Activated effector memory CD4-positive, alpha-beta T cell treated with Interleukin-2 at 50 U/mL for 16 hours (primary cell): ENCODE data around the gene JPH2.
"Not testable (repeated sequence)": the region's sequence is repeated elsewhere in the genome, so short reads cannot be mapped to it uniquely, and the experiment has no call there.

Experiments used
- DNase-seq: peaks from one replicate; pipeline ENCODE4 v3.0.0-alpha.2; 2020

Gene JPH2

DNA sequence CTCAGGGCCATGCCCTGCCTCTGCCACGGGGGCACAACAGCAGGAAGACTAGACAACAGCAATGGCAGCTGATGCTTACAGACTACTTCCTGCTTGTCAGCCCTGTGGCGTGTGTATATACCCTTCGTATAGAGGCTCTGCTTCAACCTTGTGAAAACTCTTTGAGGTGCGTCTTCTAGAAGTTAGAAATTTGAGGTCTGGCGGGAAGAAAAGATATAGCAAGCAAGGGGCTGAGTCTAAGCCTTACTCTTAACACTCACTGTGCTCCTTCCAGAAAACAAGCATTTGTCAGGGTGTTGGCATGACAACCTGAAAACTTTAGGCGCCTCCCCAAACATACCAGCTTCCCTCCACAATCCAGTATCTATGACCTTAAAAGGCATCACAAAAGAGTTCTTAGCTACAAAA lies 33.3 kb downstream of the JPH2 start:
- DNase-seq = peak; percentile 2

DNA sequence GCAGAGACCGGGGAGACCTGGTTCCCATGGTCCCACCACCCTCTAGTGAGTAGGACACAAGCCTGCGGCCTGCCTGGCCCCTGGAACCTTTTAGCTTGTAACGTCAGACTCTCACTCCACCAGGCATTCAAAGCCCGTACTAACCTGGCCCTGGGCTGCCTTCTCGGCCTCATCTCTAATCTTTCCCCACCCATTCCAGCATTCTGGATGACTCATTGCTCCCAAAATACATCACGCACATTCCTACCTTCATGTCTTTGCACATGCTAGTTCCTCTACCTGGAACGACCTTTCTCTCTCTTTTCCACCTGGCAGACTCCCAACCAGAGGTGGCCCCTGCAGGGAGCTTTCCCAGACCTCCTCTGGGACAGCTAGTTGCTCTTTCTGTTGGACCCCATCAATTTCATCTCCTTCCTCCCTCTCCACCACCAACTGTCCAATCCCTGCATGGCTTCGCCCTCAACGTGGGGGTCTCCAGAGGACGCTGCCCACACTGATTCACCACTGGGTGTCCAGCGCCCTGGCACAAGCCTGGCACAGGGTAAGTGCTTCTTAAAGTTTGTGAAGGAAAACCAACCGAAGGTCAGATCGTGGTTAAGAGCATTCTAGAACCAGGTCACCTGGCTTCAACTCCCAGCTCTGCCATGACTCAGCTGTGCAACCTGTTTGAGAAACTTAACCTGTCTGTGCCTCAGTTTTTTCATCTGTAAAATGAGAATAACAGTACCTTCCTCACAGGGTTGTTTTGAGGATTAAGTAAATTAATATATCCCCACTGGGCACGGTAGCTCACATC lies 35.2 kb downstream of the JPH2 start:
- no peak for DNase-seq

DNA sequence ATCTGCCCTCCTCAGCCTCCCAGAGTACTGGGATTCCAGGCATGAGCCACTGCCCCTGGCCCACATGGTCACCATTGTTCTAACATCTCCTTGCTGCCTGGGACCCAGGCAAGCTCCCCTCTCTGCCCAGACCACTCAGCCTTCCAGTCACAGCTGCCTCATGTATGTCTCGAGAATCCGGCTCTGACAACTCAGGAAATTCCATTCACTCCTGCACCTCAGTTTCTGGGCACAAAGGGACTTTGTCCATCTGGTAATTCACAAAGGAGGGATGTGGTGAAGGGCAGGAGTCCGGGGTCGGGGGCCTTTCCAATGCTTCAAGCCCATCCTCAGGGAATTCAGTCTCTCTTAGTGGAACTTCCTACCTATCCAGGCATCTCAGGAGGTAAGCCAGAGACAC lies 40.7 kb downstream of the JPH2 start:
- no peak for DNase-seq

DNA sequence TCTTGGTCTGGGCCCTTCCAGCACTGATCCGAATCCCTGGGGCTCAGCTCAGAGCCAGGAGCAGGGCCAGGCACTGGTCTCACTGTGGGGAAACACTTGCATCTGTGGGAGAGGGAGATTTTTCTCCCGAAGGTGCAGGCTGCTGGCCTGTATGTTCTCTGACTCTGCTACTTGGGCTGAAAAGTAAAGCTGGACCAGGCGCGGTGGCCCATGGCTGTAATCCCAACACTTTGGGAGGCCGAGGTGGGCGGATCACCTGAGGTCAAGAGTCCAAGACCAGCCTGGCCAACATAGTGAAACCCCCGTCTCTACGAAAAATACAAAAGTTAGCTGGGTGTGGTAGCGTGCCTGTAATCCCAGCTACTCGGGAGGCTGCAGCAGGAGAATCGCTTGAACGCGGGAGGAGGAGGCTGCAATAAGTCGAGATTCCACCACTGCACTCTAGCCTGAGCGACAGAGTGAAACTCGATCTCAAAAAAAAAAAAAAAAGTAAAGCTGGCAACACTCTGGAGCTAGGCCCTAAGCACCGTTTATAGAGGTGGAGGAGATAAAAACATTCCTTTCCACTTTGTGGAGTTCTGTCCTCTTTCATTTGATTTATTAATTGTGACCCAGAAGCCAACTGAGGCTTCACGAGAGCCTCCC lies 41.7 kb downstream of the JPH2 start:
- no peak for DNase-seq

DNA sequence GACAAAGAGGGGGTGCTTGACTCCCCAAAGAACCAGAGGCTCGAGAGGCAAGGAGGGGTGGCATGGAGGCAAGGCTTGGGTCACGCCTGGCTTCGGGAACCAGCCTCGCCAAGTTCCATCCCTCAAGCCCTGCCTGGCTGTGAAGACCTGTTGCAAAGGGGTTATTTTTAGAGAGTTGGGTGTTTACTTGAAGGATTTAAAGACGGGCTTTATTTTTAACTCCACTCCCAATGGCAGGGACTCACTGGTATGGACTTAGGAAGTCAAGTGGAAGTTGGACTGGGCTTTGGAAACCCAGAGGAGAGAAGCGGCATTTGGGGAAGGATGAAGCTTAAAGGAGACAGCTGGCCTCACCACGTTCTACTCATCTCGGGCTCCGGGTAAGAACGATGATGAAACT lies 43.1 kb downstream of the JPH2 start:
- no peak for DNase-seq

DNA sequence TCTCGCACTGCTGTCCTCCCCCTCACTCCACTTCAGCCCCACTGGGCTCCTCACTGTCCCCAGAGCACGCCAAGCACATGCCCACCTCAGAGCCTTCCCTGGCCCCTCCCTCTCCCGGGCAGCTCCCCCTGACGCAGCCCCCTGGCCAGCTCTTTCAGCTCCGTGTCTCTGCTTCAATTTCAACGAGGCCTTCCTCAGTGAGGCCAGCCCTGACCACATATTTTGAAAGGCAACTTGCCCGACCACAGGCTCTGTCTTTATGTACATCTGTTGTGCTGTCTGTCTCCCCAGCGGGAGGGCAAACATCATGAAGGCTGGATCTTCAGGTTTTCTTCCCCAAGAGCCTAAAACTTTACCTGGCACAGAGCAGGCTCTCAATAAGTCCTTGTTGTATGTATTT lies 44.6 kb downstream of the JPH2 start:
- DNase-seq = no peak

DNA sequence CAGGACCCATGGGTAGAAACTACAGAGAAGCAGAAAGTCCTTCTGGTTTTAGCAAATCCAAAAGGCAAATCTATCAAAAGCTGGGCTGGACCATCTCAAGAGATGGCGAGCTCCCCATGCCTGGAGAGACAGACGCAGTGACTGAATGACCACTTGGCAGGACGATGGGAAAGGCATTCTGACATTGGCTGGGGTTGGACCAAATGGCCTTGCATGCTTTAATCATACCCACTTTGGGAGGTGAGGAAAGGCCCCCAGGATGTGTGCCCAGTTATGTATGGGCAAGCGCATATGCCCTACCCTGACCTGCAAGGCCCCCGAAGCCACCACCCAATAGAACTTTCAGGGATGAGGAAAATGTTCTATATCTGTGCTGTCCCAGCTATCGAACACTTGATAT lies 45.1 kb downstream of the JPH2 start:
- no peak for DNase-seq

DNA sequence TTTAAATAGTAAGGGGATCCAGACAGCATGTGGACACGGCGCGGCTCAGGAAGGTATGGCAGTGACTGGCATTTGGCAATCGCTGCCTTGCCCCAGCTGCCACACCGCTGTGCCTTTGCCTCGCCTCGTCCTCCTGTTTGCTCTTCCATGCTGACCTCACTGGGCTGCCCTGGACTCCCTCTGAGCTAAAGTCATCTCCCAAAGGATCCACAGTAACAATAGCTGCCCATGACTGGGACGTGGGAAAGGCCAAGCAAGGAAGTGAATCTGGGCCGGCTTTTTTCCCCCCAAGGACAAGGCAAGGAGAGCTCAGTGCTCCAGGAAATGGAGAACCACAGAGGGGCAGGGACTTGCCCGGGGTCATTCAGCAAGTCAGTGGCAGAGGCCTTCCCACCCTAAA lies 48.1 kb downstream of the JPH2 start:
- no peak for DNase-seq

DNA sequence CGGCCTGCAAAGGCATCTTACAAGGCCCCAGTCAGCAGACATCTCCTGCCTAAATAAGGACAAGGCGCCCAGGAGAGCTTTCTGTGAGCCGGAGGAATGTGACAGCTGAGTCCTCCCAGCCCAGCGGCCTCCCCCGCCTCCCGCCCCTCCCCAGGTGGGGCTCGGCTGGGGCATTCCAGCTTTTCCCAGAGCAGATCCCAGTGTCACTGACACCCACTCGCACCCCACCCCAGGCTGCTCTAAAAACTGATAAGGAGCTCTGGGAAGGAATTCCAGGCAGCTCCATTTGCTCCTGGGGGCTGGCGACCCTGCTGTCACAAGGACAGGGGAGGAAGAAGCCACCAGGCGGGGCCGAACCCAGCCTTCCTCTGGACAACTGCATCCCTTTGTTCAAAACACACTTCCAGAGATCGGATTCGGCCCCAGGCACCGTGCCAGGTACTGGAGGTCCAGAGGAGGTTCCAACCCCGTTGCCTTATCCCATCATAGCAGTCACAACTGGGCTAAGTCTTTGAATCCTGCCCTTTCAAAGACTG lies 49.7 kb downstream of the JPH2 start:
- DNase-seq = no peak

DNA sequence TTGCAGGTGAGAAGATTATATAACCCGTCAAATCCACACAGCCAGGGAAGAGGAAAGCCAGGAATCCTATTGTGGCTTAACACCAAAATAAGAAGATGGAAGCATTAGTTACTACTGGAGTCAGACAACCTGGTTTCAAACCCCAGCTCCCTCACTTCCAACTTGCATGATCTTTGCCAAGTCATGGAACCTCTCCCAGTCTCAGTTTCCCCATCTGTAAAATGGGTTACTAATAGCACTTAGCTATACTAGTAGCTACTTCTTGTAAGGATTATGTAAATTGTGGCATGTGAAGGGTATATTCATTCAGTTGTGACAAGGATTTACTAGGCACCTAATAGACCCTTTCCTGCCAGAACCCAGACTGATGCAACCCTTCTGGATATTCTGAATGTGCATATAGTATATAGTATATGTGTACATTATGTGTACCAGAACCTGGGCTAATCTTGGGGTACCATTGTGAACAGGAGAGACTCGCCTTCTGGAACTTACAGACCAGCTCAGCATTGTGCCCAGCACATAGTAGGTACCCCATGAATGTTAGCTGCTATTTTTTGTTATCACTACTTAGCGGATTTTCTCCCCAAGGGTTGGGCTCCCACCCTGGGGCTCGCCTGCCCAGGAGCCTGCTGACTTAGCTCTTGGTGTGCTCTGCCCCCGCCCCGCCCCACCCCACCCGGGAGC lies 50.3 kb downstream of the JPH2 start:
- no peak for DNase-seq

DNA sequence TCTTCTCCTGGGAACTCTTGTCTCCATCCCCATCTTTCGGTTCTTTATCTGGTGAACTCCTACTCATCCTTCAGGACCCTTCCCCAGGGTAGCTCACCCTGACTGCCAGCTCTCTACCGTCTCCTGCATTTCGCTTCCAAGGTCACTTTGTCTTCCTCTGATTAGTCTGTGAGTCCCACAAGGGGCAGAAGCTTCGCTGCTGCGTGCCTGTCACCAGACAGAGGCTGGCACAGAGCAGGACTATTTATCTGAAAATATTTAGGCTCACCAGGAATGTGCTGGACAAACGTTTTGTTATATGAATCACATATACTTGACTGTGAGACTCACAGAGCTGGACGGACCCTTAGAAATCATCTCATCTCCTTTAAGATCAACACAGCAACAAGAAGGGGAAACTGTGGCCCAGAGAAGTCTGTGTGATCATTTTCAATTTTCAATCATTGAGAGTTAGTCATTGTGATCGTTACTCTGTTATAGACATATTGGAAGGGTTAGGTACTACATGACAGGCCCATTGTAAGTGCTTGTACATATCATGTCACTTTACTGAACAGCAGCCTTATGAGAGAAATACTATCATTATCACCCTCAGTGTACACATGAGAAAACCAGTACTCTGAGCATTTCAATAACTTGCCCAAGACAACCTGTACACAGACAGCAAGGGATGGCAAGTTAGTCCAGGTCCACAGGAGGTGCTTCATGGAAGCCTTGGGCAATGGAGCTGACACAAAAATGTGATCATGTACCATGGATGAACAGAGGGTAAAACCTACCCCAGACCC lies 51.4 kb downstream of the JPH2 start:
- DNase-seq = no peak

DNA sequence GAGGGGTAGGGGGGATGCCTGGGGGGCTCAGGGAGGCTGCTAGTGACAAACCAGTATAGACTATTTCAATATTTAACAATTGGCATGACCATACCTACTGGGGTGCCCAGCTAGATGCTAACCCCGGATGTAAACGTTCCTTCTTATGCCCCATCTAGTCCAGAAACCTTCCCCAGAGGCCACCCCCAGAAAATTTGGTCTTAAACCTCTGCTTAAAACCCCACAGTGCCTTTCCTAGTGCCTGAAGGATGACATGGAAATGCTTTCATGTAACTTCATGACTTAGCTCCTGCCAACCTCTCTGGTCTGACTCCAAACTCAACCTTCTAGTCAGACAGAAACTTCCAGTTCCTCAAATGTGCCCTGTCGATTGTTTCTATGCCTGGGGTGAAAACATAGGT lies 52.0 kb downstream of the JPH2 start:
- DNase-seq = no peak

DNA sequence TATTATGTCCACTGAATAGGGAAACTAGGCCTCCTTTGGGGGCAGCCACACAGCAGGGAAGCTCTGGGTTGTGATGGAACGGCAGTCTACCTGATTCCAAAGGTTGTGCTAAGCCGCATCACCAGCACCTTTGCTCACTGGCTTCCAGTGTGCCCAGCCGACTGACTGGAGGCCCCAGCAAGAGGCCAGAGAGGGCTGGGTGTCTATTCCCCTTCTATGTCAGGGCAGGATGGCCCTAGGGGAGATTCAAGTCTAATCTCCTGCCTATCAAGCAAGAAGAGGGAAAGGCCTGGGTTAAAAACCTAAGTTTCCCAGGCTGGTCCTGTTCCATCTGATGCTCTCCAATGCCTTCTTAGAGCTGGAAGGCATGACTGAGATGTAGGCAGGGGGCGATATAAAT lies 53.6 kb downstream of the JPH2 start:
- no peak for DNase-seq

DNA sequence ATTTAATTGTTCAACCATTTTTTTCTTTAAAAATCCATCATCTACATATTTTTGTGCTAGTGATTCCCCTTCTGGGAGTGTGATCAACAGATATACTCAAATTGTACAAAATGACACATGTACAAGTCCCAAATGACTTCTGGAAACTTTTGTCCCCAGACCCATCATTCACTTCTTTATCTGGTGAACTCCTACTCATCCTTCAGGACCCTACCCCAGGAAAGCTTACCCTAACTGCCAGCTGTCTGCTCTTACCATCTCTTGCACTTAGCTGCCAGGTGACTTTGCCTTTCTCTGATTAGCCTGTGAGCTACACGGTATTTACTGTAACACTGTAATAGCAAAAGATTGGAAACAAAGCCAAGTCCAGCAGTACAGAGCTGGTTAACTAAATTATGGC lies 55.3 kb downstream of the JPH2 start:
- no peak for DNase-seq

DNA sequence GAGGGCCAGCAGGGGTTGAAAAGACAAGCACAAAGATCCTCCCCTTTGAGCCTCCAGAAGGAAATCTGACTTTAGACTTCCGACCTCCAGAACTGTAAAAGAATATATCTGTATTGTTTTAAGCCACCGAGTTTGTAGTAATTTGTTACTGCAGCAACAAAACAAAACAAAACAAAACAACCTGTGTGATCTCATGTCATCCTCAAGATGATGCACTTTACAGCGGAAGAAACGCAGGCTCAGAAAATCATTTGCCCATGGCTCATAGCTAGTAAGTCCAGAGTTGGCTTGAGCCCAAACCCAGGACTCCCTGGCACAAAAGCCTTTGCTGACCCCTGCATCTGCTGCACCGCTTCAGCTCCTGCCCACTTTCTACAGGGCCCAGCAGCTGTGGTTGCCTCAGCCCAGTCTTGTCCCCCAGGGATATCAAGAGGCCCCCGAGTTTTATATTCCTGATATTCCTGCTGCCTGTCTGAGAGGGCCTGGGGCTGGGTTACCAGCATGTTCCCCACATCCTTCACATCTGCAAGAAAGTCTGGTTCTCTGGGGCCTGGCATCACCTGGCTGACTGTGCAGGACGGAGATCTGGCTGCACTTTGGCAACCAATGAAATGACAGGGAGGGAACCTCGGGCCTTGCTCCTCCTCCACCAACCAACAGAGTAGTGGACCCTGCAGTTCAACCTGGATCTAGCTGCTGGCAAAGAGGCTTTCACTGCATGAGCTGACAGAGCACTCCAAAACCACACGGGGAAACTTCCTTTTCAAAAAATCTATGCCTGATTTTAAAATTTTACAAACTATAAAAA lies 56.9 kb downstream of the JPH2 start:
- DNase-seq = no peak

DNA sequence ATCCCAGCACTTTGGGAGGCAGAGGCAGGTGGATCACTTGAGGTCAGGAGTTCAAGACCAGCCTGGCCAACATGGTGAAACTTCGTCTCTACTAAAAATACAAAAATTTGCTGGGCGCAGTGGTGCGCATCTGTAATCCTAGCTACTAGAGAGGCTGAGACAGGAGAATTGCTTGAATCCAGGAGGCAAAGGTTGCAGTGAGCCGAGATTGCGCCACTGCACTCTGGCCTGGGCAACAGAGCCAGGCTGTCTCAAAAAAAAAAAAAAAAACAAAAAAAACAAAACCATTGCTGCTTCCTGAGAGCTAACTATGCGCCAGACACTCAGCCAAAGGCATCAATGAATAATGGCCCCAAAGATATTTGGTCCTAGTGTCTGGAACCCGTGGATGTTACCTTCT lies 57.7 kb downstream of the JPH2 start:
- DNase-seq = not testable (repeated sequence)

DNA sequence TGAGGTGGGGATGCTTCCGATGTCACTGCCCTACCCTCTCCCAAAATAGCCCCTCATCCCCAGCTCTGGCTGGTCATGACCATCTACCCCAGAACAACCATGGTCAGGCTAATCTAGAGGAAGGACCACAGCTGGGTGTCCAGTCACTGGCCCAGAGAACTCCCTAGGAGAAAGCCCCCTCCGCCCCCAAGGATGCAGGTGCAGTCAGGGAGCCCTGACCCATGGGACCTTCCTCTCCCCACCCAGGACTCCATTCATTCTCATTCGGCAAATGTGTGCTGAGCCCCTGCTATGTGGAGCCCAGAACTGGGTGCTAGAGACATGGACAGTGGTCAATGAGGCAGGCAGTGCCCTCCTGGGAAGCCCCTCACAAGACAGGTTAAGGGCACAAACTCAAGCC lies 60.5 kb downstream of the JPH2 start:
- DNase-seq = no peak

DNA sequence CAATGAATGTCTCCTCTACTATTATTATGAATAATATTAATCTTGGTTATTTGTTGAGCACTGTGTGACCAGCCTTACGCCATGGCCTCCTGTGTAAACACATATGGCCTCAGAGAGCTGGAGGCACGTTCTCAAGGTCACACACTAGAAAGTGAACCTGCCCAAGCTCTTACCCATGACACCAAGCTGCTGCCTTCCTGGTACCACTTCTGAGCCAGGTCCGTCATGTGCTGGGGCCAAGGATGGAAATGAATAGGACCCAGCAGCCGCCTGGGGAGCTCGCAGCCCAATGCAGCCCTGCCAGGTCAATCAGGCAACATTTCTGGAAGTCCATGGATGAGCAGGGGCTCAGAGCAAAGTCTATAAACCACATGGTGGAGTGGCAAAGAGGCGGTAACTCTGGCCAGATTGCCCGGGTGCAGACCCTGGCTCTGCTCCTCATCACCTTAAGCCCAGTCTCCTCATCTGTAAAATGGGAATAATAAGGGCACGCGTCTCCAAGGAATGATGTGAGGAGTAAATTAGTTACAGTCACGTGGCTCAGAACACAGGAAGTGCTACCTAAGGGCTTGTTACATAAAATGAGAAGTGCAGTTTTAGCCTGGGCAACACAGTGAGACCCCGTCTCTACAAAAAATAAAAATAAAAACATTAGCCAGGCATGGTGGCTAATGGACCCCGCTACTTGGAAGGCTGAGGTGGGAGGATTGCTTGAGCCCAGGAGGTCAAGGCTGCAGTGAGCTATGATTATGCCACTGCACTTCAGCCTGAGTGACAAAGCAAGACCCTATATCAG lies 61.5 kb downstream of the JPH2 start:
- no peak for DNase-seq

DNA sequence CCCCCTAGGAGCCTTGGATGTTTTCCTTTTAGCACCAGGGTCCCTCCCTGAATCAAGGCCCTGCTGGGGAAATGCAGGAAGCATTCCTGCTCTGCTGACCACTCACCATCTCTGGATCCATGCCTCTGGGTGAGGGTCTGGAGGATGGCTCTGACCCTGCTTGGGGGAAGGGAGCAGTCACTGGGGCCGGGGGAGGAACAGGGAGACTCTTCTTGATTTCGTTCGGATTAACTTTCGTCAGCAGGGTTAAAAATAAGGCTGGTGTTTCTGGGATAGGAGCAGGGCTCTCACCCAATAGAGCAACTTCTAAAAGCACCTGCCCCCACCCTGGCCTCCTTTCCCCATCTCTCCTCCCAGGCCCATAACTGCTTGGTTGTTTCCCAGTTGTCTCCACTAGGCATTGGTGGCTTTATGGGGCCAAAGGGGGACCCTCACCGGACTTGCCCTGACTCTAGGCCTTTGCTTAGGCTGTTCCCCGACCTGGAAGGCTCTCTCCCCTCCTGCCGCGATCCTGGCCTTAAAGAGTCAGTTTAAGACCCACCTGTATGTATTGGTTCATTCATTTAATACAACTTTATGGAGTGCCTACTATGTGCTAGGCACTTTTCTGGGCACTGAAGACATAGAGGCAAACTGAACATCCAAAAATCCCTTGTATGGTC lies 63.0 kb downstream of the JPH2 start:
- no peak for DNase-seq

DNA sequence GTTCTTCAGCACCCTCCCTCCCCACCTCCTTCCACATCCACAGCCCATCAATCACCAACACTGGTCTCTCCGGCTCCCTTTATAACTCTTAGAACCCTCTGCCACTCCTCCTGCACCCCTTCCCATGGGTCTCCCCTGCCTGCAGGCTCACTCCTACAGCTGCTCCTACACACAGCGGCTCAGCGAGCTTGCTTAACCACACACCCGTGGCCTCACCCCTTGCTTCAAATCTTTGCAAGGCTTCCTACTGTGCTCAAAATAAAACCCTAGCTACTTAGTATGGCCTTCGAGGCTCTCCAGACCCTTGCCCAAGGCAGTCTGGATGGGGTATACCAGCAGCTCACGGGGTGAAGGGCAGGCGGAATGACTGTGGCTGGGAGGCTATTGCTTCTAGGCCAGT lies 63.7 kb downstream of the JPH2 start:
- DNase-seq = no peak
